ENCODE measurements around the gene CMTM3. TPM values are rescaled to one million over a fixed set of nuclear protein-coding genes. Genes with fewer than 3 reads are reported as not detected.
A peak's percentile ranks its signal among the peaks of the same experiment; 100 is the strongest.
"Not testable (repeated sequence)": the region's sequence is repeated elsewhere in the genome, so short reads cannot be mapped to it uniquely, and the experiment has no call there.

The CMTM3 gene
- total and polyA plus RNA-seq, 2 donors = 15.9 to 55.4 TPM

- not testable (repeated sequence) for H3K27me3 ChIP-seq (ENCODE audit: control insufficient read depth in 2 of 2, insufficient read depth in 1 of 2, low read length in 1 of 2); H3K27ac ChIP-seq (ENCODE audit: low read depth in 1 of 2, low read length in 1 of 2); H3K9me3 ChIP-seq (ENCODE audit: control insufficient read depth in 2 of 2, insufficient read depth in 1 of 2, low read length in 1 of 2); H3K4me3 ChIP-seq (ENCODE audit: low read length in 2 of 2); DNase-seq (ENCODE audit: low read depth in 6 of 9, low spot score in 9 of 9)
- Histone ChIP-seq H3K4me1 (ENCODE audit: control insufficient read depth in 2 of 2, insufficient read depth in 2 of 2, low read length in 2 of 2) (peaks cover 7 to 15% of the 10 kb centered on the region in 2 donors), H3K36me3 (ENCODE audit: control insufficient read depth in 2 of 2, insufficient read depth in 2 of 2, low read length in 1 of 2) (peaks cover 56 to 59% of the 10 kb centered on the region in 2 donors)
- WGBS = 99% methylated on average over 8 of the region's 8 CpGs
Observed at GRCh38 chr16:66611911-66612310, 7.4 kb downstream of the CMTM3 start.

GRCh38 chr16:66612422-66612821, 7.9 kb downstream of the CMTM3 start:
- no peaks in the 10 kb centered on the region for H3K27me3 ChIP-seq (ENCODE audit: control insufficient read depth in 2 of 2, insufficient read depth in 1 of 2, low read length in 1 of 2)
- peaks cover 0 to 1% of the 10 kb centered on the region in 2 donors for H3K9me3 ChIP-seq (ENCODE audit: control insufficient read depth in 2 of 2, insufficient read depth in 1 of 2, low read length in 1 of 2)
- H3K4me3 ChIP-seq (ENCODE audit: low read length in 2 of 2) = no peak overlapping the region
- peaks cover 4 to 12% of the 10 kb centered on the region in 2 donors for H3K4me1 ChIP-seq (ENCODE audit: control insufficient read depth in 2 of 2, insufficient read depth in 2 of 2, low read length in 2 of 2)
- no peak for DNase-seq (ENCODE audit: low read depth in 6 of 9, low spot score in 9 of 9)
- H3K27ac ChIP-seq (ENCODE audit: low read depth in 1 of 2, low read length in 1 of 2) = no peak overlapping the region
- 89% methylated on average over 14 of the region's 14 CpGs for WGBS
- peaks cover 56 to 57% of the 10 kb centered on the region in 2 donors for H3K36me3 ChIP-seq (ENCODE audit: control insufficient read depth in 2 of 2, insufficient read depth in 2 of 2, low read length in 1 of 2)

GRCh38 chr16:66614161-66614802, 9.8 kb downstream of the CMTM3 start:
- Histone ChIP-seq H3K9me3 (ENCODE audit: control insufficient read depth in 2 of 2, insufficient read depth in 1 of 2, low read length in 1 of 2) (peaks cover 0 to 1% of the 10 kb centered on the region in 2 donors), H3K27ac (ENCODE audit: low read depth in 1 of 2, low read length in 1 of 2) (no peak overlapping the region), H3K4me1 (ENCODE audit: control insufficient read depth in 2 of 2, insufficient read depth in 2 of 2, low read length in 2 of 2) (peaks cover 0 to 2% of the 10 kb centered on the region in 2 donors), H3K4me3 (ENCODE audit: low read length in 2 of 2) (no peak overlapping the region), H3K27me3 (ENCODE audit: control insufficient read depth in 2 of 2, insufficient read depth in 1 of 2, low read length in 1 of 2) (no peaks in the 10 kb centered on the region), H3K36me3 (ENCODE audit: control insufficient read depth in 2 of 2, insufficient read depth in 2 of 2, low read length in 1 of 2) (peaks cover 47 to 50% of the 10 kb centered on the region in 2 donors)
- WGBS = 96% methylated on average over 12 of the region's 12 CpGs
- DNase-seq (ENCODE audit: low read depth in 6 of 9, low spot score in 9 of 9) = no peak

- 97% methylated on average over 4 of the region's 4 CpGs for WGBS
- Histone ChIP-seq H3K4me1 (ENCODE audit: control insufficient read depth in 2 of 2, insufficient read depth in 2 of 2, low read length in 2 of 2) (peaks cover 0 to 7% of the 10 kb centered on the region in 2 donors), H3K4me3 (ENCODE audit: low read length in 2 of 2) (no peak overlapping the region), H3K27me3 (ENCODE audit: control insufficient read depth in 2 of 2, insufficient read depth in 1 of 2, low read length in 1 of 2) (no peaks in the 10 kb centered on the region), H3K27ac (ENCODE audit: low read depth in 1 of 2, low read length in 1 of 2) (no peak overlapping the region), H3K36me3 (ENCODE audit: control insufficient read depth in 2 of 2, insufficient read depth in 2 of 2, low read length in 1 of 2) (peaks cover 30 to 32% of the 10 kb centered on the region in 2 donors), H3K9me3 (ENCODE audit: control insufficient read depth in 2 of 2, insufficient read depth in 1 of 2, low read length in 1 of 2) (peaks cover 0 to 1% of the 10 kb centered on the region in 2 donors)
- DNase-seq (ENCODE audit: low read depth in 6 of 9, low spot score in 9 of 9) = no peak
Observed at GRCh38 chr16:66616169-66616568, 11.7 kb downstream of the CMTM3 start.

GRCh38 chr16:66616592-66616991, 12.1 kb downstream of the CMTM3 start:
- H3K27ac ChIP-seq (ENCODE audit: low read depth in 1 of 2, low read length in 1 of 2) = no peak overlapping the region
- peaks cover 0 to 1% of the 10 kb centered on the region in 2 donors for H3K9me3 ChIP-seq (ENCODE audit: control insufficient read depth in 2 of 2, insufficient read depth in 1 of 2, low read length in 1 of 2)
- H3K36me3 ChIP-seq (ENCODE audit: control insufficient read depth in 2 of 2, insufficient read depth in 2 of 2, low read length in 1 of 2) = peaks cover 25 to 28% of the 10 kb centered on the region in 2 donors
- WGBS = 93% methylated on average over 9 of the region's 9 CpGs
- H3K27me3 ChIP-seq (ENCODE audit: control insufficient read depth in 2 of 2, insufficient read depth in 1 of 2, low read length in 1 of 2) = no peaks in the 10 kb centered on the region
- peaks cover 0 to 7% of the 10 kb centered on the region in 2 donors for H3K4me1 ChIP-seq (ENCODE audit: control insufficient read depth in 2 of 2, insufficient read depth in 2 of 2, low read length in 2 of 2)
- no peak overlapping the region for H3K4me3 ChIP-seq (ENCODE audit: low read length in 2 of 2)
- DNase-seq (ENCODE audit: low read depth in 6 of 9, low spot score in 9 of 9) = no peak

- H3K27ac ChIP-seq (ENCODE audit: low read depth in 1 of 2, low read length in 1 of 2) = no peak overlapping the region
- H3K36me3 ChIP-seq (ENCODE audit: control insufficient read depth in 2 of 2, insufficient read depth in 2 of 2, low read length in 1 of 2) = peaks cover 21 to 25% of the 10 kb centered on the region in 2 donors
- peaks cover 0 to 1% of the 10 kb centered on the region in 2 donors for H3K9me3 ChIP-seq (ENCODE audit: control insufficient read depth in 2 of 2, insufficient read depth in 1 of 2, low read length in 1 of 2)
- H3K4me1 ChIP-seq (ENCODE audit: control insufficient read depth in 2 of 2, insufficient read depth in 2 of 2, low read length in 2 of 2) = peaks cover 0 to 7% of the 10 kb centered on the region in 2 donors
- H3K4me3 ChIP-seq (ENCODE audit: low read length in 2 of 2) = no peak overlapping the region
- no peaks in the 10 kb centered on the region for H3K27me3 ChIP-seq (ENCODE audit: control insufficient read depth in 2 of 2, insufficient read depth in 1 of 2, low read length in 1 of 2)
- DNase-seq (ENCODE audit: low read depth in 6 of 9, low spot score in 9 of 9) = no peak
- WGBS = 88% methylated on average over 2 of the region's 2 CpGs
Observed at GRCh38 chr16:66617010-66617434, 12.5 kb downstream of the CMTM3 start.

- H3K9me3 ChIP-seq (ENCODE audit: control insufficient read depth in 2 of 2, insufficient read depth in 1 of 2, low read length in 1 of 2) = peaks cover 0 to 1% of the 10 kb centered on the region in 2 donors
- H3K36me3 ChIP-seq (ENCODE audit: control insufficient read depth in 2 of 2, insufficient read depth in 2 of 2, low read length in 1 of 2) = peaks cover 14 to 18% of the 10 kb centered on the region in 2 donors
- H3K27me3 ChIP-seq (ENCODE audit: control insufficient read depth in 2 of 2, insufficient read depth in 1 of 2, low read length in 1 of 2) = no peaks in the 10 kb centered on the region
- H3K4me3 ChIP-seq (ENCODE audit: low read length in 2 of 2) = no peak overlapping the region
- WGBS = 89% methylated on average over 7 of the region's 7 CpGs
- H3K4me1 ChIP-seq (ENCODE audit: control insufficient read depth in 2 of 2, insufficient read depth in 2 of 2, low read length in 2 of 2) = peaks cover 0 to 7% of the 10 kb centered on the region in 2 donors
- DNase-seq (ENCODE audit: low read depth in 6 of 9, low spot score in 9 of 9) = no peak
- H3K27ac ChIP-seq (ENCODE audit: low read depth in 1 of 2, low read length in 1 of 2) = no peak overlapping the region
Observed at GRCh38 chr16:66617728-66618127, 13.2 kb downstream of the CMTM3 start.

- Histone ChIP-seq H3K36me3 (ENCODE audit: control insufficient read depth in 2 of 2, insufficient read depth in 2 of 2, low read length in 1 of 2) (peaks cover 7 to 9% of the 10 kb centered on the region in 2 donors), H3K27me3 (ENCODE audit: control insufficient read depth in 2 of 2, insufficient read depth in 1 of 2, low read length in 1 of 2) (no peaks in the 10 kb centered on the region), H3K4me3 (ENCODE audit: low read length in 2 of 2) (no peak overlapping the region), H3K27ac (ENCODE audit: low read depth in 1 of 2, low read length in 1 of 2) (peak overlapping the region in 1 of 2 donors; percentile 3), H3K4me1 (ENCODE audit: control insufficient read depth in 2 of 2, insufficient read depth in 2 of 2, low read length in 2 of 2) (peaks cover 0 to 13% of the 10 kb centered on the region in 2 donors), H3K9me3 (ENCODE audit: control insufficient read depth in 2 of 2, insufficient read depth in 1 of 2, low read length in 1 of 2) (no peaks in the 10 kb centered on the region)
- DNase-seq (ENCODE audit: low read depth in 6 of 9, low spot score in 9 of 9) = no peak
- WGBS = 92% methylated on average over 10 of the region's 10 CpGs
Observed at GRCh38 chr16:66618588-66619375, 14.3 kb downstream of the CMTM3 start.

Measured in thymus (tissue), 11 donors.